B cell (primary cell): Measurements from ENCODE around the gene CCDC24.

Experiments
- EZH2 ChIP-seq: IDR thresholded peaks from 2 replicates; pipeline ENCODE4 v1.6.1; 2012; ENCODE audit warnings: borderline replicate concordance, low read depth, mild to moderate bottlenecking, moderate library complexity, low read length; ENCODE audit not compliant: insufficient read depth, poor library complexity, severe bottlenecking
- TF ChIP-seq, protein P1 (sequence below): fragments of 200-600 bp; IDR thresholded peaks from one replicate; pipeline ENCODE4 v1.8.0; 2022; ENCODE audit warnings: antibody characterized with exemption, mild to moderate bottlenecking

DNA sequence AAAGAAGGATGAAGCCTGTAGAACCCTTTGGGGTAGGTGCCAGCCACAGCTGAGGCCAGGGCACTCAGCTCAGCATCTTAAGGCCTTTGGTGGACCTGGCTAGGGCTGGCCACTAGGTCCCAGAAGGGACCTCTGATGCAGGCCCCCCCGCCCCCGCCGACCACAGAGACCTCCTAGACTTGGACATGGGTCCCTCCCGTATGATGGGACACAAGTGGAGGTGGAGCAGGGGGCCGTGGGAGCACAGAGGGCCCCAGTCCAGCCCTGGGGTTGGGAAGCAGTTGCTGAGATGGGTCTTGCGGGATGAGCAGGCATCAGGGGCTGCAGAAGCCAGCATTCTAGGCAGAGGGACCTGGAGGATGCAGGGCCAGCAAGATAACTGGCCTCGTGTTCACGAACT is 9.2 kb upstream of the CCDC24 start:
- TF ChIP-seq, protein P1, sequence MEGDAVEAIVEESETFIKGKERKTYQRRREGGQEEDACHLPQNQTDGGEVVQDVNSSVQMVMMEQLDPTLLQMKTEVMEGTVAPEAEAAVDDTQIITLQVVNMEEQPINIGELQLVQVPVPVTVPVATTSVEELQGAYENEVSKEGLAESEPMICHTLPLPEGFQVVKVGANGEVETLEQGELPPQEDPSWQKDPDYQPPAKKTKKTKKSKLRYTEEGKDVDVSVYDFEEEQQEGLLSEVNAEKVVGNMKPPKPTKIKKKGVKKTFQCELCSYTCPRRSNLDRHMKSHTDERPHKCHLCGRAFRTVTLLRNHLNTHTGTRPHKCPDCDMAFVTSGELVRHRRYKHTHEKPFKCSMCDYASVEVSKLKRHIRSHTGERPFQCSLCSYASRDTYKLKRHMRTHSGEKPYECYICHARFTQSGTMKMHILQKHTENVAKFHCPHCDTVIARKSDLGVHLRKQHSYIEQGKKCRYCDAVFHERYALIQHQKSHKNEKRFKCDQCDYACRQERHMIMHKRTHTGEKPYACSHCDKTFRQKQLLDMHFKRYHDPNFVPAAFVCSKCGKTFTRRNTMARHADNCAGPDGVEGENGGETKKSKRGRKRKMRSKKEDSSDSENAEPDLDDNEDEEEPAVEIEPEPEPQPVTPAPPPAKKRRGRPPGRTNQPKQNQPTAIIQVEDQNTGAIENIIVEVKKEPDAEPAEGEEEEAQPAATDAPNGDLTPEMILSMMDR, result no peak
- no peak for TF ChIP-seq EZH2
